ENCODE measurements around the gene BLACAT1.

GRCh38 chr1:205438213-205439158 is 17.4 kb downstream of the BLACAT1 start:
- no peak for TF ChIP-seq EZH2 (IDR thresholded peaks at IDR 0.05; ENCODE audit: borderline replicate concordance, low read depth, low read length)
- no peak for TF ChIP-seq REST (IDR thresholded peaks at IDR 0.05; ENCODE audit: borderline replicate concordance)
- no peak for TF ChIP-seq REST (CRISPR knock-in tag; IDR thresholded peaks at IDR 0.05; ENCODE audit: low read depth)
- TF ChIP-seq CREM (IDR thresholded peaks at IDR 0.05; ENCODE audit: low read depth), result no peak
- no peak for TF ChIP-seq ZNF239 (CRISPR knock-in tag; IDR thresholded peaks at IDR 0.05)
- TF ChIP-seq GTF2E2 (tag; IDR thresholded peaks at IDR 0.05), result no peak
- no peak for TF ChIP-seq KHSRP (IDR thresholded peaks at IDR 0.05)
- no peak for TF ChIP-seq CBX8 (IDR thresholded peaks at IDR 0.05; ENCODE audit: borderline replicate concordance, extremely low read depth, low read depth, low read length, poor library complexity, severe bottlenecking)
- TF ChIP-seq ID3 (CRISPR knock-in tag; IDR thresholded peaks at IDR 0.05), result no peak
- no peak for TF ChIP-seq ID3 (tag; IDR thresholded peaks at IDR 0.05)
- no peak for TF ChIP-seq IRF2 (CRISPR knock-in tag; IDR thresholded peaks at IDR 0.05)
